CD14-positive monocyte (primary cell): ENCODE results near the gene AGPAT3. TPM values are rescaled to one million over a fixed set of nuclear protein-coding genes. Genes with fewer than 3 reads are reported as not detected.

Experiments
- DNase-seq, 3 donors: peaks; one replicate each; pipeline ENCODE4 v3.0.0-alpha.2; 2011 to 2022
- H2AFZ ChIP-seq: 2 replicates; pipeline ENCODE4 v1.6.0; 2012; ENCODE audit warnings: mild to moderate bottlenecking, low read depth, low read length, inconsistent platforms; ENCODE audit not compliant: insufficient read depth, poor library complexity, severe bottlenecking
- H3K27ac ChIP-seq, 2 donors: 1 replicate in 1 of 2; 2 replicates in 1 of 2; pipeline ENCODE4 v1.5.1; 2012 to 2013; ENCODE audit warnings: low read length in 2 of 2, control low read depth in 1 of 2, inconsistent platforms in 1 of 2, low read depth in 1 of 2, mild to moderate bottlenecking in 1 of 2
- H3K27me3 ChIP-seq, 2 donors: one replicate each; pipeline versions ENCODE4 v1.6.0 to v1.6.1; 2011 to 2013; ENCODE audit warnings: low read length in 2 of 2; ENCODE audit not compliant: control insufficient read depth in 2 of 2, insufficient read depth in 2 of 2
- H3K36me3 ChIP-seq, 2 donors: replicated peaks in 1 of 2; 1 replicate in 1 of 2; 2 replicates in 1 of 2; pipeline versions ENCODE4 v1.5.1 to v1.6.1; 2012 to 2013; ENCODE audit warnings: low read length in 2 of 2, control low read depth in 1 of 2, inconsistent platforms in 1 of 2, mild to moderate bottlenecking in 1 of 2; ENCODE audit not compliant: insufficient read depth in 2 of 2, control insufficient read depth in 1 of 2
- H3K4me1 ChIP-seq, 2 donors: 1 replicate in 1 of 2; 2 replicates in 1 of 2; pipeline versions ENCODE4 v1.5.1 to v1.6.1; 2012 to 2013; ENCODE audit warnings: low read length in 2 of 2, control low read depth in 1 of 2, inconsistent platforms in 1 of 2, mild to moderate bottlenecking in 1 of 2, moderate library complexity in 1 of 2; ENCODE audit not compliant: insufficient read depth in 2 of 2, control insufficient read depth in 1 of 2
- H3K4me2 ChIP-seq: replicated peaks from 2 replicates; pipeline ENCODE3; 2012; ENCODE audit warnings: low read length, moderate library complexity, mild to moderate bottlenecking; ENCODE audit not compliant: poor library complexity, severe bottlenecking; ENCODE audit errors: extremely low read depth
- H3K4me3 ChIP-seq, 3 experiments: fragments of 200-600 bp in 1 of 3; sonication (generic) in 1 of 3; replicated peaks in 1 of 3; 1 replicate in 2 of 3; 2 replicates in 1 of 3; pipeline ENCODE4 v1.5.1; 2011 to 2013; ENCODE audit warnings: low read length in 3 of 3, mild to moderate bottlenecking in 3 of 3, control low read depth in 2 of 3, low read depth in 2 of 3, inconsistent platforms in 1 of 3, moderate library complexity in 1 of 3
- H3K79me2 ChIP-seq: 2 replicates; pipeline ENCODE4 v1.6.0; 2012; ENCODE audit warnings: mild to moderate bottlenecking, control low read depth, inconsistent platforms, low read length, moderate library complexity; ENCODE audit not compliant: insufficient read depth
- H3K9ac ChIP-seq: 2 replicates; pipeline ENCODE4 v1.6.0; 2017; ENCODE audit warnings: low read length, mild to moderate bottlenecking; ENCODE audit not compliant: insufficient read depth, poor library complexity, severe bottlenecking
- H3K9me3 ChIP-seq, 2 donors: replicated peaks in 1 of 2; 1 replicate in 1 of 2; 2 replicates in 1 of 2; pipeline versions ENCODE4 v1.5.1 to v1.6.1; 2012 to 2013; ENCODE audit warnings: low read length in 2 of 2, control low read depth in 1 of 2; ENCODE audit not compliant: control insufficient read depth in 1 of 2, insufficient read depth in 1 of 2
- H4K20me1 ChIP-seq: 2 replicates; pipeline ENCODE4 v1.6.0; 2012; ENCODE audit warnings: mild to moderate bottlenecking, low read length, control low read depth, moderate library complexity; ENCODE audit not compliant: insufficient read depth
- H3K27ac Mint-ChIP-seq, 7 donors: one replicate each; pipeline ENCODE4 v1.8.0; 2020; ENCODE audit warnings: mild to moderate bottlenecking in 7 of 7, mixed read lengths in 7 of 7, moderate library complexity in 6 of 7, inconsistent platforms in 2 of 7
- H3K27me3 Mint-ChIP-seq, 3 donors: one replicate each; pipeline ENCODE4 v1.8.0; 2021 to 2022; ENCODE audit warnings: low read depth in 3 of 3, mild to moderate bottlenecking in 3 of 3, mixed read lengths in 3 of 3, moderate library complexity in 3 of 3, inconsistent platforms in 1 of 3
- H3K36me3 Mint-ChIP-seq, 2 donors: one replicate each; pipeline ENCODE4 v1.8.0; 2020; ENCODE audit warnings: mixed read lengths in 2 of 2, inconsistent platforms in 1 of 2, mild to moderate bottlenecking in 1 of 2
- H3K4me1 Mint-ChIP-seq: one replicate; pipeline ENCODE4 v1.8.0; 2020; ENCODE audit warnings: mild to moderate bottlenecking, mixed read lengths
- H3K4me3 Mint-ChIP-seq, 2 donors: one replicate each; pipeline ENCODE4 v1.8.0; 2020; ENCODE audit warnings: mild to moderate bottlenecking in 2 of 2, mixed read lengths in 2 of 2, moderate library complexity in 1 of 2
- H3K9me3 Mint-ChIP-seq, 7 donors: one replicate each; pipeline ENCODE4 v1.8.0; 2020 to 2022; ENCODE audit warnings: mixed read lengths in 7 of 7, mild to moderate bottlenecking in 6 of 7, moderate library complexity in 6 of 7, inconsistent platforms in 2 of 7
- WGBS: methylation state at CpG from one replicate; pipeline ENCODE4 v1.1.5; 2013; ENCODE audit warnings: missing lambda C conversion rate; ENCODE audit not compliant: insufficient coverage; 5-methylcytosine and 5-hydroxymethylcytosine counted together
- intact Hi-C, 2 donors: fragments of 100-400 bp; cut with micrococcal nuclease; formaldehyde crosslinking; loops; one replicate each; pipeline versions ENCODE4 v1.15.0 to v1.15.1; 2023
- polyA plus RNA-seq, 3 donors: library from polyadenylated mRNA; depleted of rRNA in 1 of 3; unstranded in 2 of 3; stranded (reverse) in 1 of 3; fragments of 300-500 nt in 2 of 3; fragments of >200 nt in 1 of 3; fragmentation: Illumina TruSeq in 2 of 3; gene quantifications; 1 replicate in 2 of 3; 2 replicates in 1 of 3; pipeline ENCODE4 v1.2.3, GENCODE V29; 2012 to 2021
- TF ChIP-seq, protein P1 (sequence below): fragments of 200-600 bp; IDR thresholded peaks from one replicate; pipeline ENCODE4 v1.8.0; 2022; ENCODE audit warnings: antibody characterized with exemption, mild to moderate bottlenecking

The AGPAT3 gene
- polyA plus RNA-seq, 3 donors = 24.9 to 49.3 (median 26.2) TPM

- Mint-ChIP-seq H3K9me3 (peaks cover 0 to 5% (median 1%) of the 10 kb centered on the region in 7 donors), H3K27me3 (peaks cover 0 to 2% (median 0%) of the 10 kb centered on the region in 3 donors), H3K4me3 (no peak overlapping the region), H3K36me3 (peaks cover 22 to 77% of the 10 kb centered on the region in 2 donors), H3K27ac (no peak overlapping the region), H3K4me1 (peaks cover 15% of the 10 kb centered on the region)
- WGBS = 96% methylated on average over 9 of the region's 13 CpGs
- Histone ChIP-seq H3K27me3 (no peaks in the 10 kb centered on the region), H2AFZ (no peak overlapping the region), H3K4me3 (no peak overlapping the region), H3K9me3 (peaks cover 0 to 5% of the 10 kb centered on the region in 2 donors), H3K27ac (no peak overlapping the region), H3K36me3 (peaks cover 26 to 66% of the 10 kb centered on the region in 2 donors), H3K79me2 (peaks cover 94% of the 10 kb centered on the region), H3K4me1 (peaks cover 12 to 18% of the 10 kb centered on the region in 2 donors), H3K9ac (no peak overlapping the region), H3K4me2 (no peak overlapping the region), H4K20me1 (peaks cover 100% of the 10 kb centered on the region)
- no peak for DNase-seq
- intact Hi-C loops = no loop called here
- TF ChIP-seq, protein P1, sequence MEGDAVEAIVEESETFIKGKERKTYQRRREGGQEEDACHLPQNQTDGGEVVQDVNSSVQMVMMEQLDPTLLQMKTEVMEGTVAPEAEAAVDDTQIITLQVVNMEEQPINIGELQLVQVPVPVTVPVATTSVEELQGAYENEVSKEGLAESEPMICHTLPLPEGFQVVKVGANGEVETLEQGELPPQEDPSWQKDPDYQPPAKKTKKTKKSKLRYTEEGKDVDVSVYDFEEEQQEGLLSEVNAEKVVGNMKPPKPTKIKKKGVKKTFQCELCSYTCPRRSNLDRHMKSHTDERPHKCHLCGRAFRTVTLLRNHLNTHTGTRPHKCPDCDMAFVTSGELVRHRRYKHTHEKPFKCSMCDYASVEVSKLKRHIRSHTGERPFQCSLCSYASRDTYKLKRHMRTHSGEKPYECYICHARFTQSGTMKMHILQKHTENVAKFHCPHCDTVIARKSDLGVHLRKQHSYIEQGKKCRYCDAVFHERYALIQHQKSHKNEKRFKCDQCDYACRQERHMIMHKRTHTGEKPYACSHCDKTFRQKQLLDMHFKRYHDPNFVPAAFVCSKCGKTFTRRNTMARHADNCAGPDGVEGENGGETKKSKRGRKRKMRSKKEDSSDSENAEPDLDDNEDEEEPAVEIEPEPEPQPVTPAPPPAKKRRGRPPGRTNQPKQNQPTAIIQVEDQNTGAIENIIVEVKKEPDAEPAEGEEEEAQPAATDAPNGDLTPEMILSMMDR = no peak
These were observed 77.6 kb downstream of the AGPAT3 start for GRCh38 chr21:43942621-43943020.

DNA sequence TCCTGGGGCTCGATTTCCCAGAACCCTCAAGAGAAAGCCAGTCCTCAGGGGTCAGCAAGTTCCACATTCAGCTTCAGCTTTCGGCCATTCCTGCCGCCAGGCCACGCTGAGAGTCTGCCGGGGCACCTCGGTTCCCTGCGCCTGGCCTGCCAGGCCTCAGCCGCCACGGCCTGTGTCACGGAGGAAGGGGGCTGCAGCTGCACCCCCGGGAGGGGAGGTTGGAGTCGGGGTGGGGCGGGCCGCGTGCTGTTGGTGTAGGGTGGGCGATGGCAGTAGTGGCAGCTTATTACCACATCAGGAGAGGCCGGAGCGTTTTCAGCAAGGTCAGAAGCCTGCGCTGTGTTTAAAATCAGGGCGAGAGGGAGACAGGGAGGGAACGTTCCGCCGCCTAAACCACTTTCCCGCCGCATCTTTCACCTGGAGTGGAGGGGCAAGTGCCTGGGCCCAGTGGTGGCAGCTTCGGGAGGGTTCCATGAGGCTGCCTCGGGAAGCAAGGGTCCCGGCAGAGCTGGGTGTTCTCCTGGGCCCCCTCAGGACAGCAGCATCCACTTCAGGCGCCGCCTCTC is 78.6 kb downstream of the AGPAT3 start:
- no peak overlapping the region for H3K27ac Mint-ChIP-seq
- Histone ChIP-seq H3K27ac (no peak overlapping the region), H3K9ac (no peak overlapping the region), H3K9me3 (peaks cover 5 to 14% of the 10 kb centered on the region in 2 donors), H2AFZ (no peak overlapping the region), H3K27me3 (no peaks in the 10 kb centered on the region), H4K20me1 (peaks cover 100% of the 10 kb centered on the region), H3K4me3 (no peak overlapping the region), H3K36me3 (peaks cover 33 to 74% of the 10 kb centered on the region in 2 donors), H3K4me1 (peaks cover 4 to 8% of the 10 kb centered on the region in 2 donors), H3K79me2 (peaks cover 91% of the 10 kb centered on the region), H3K4me2 (no peak overlapping the region)
- H3K4me3 Mint-ChIP-seq = no peak overlapping the region
- peaks cover 0 to 13% (median 5%) of the 10 kb centered on the region in 7 donors for H3K9me3 Mint-ChIP-seq
- TF ChIP-seq, protein P1 = no peak
- WGBS = 94% methylated on average over 29 of the region's 30 CpGs
- H3K27me3 Mint-ChIP-seq = peaks cover 0 to 3% (median 2%) of the 10 kb centered on the region in 3 donors
- intact Hi-C loops = no loop called here
- peaks cover 30 to 85% of the 10 kb centered on the region in 2 donors for H3K36me3 Mint-ChIP-seq
- H3K4me1 Mint-ChIP-seq = peaks cover 7% of the 10 kb centered on the region
- DNase-seq = no peak
